GM18499 (cell line): ENCODE measurements around the gene GAS6.

Experiments used
- ATAC-seq: cut with Tn5 transposase; IDR thresholded peaks from one replicate; pipeline ENCODE4 v1.9.1; 2021; ENCODE audit warnings: moderate number of reproducible peaks; ENCODE audit not compliant: insufficient read depth, unreplicated experiment

Gene GAS6

GRCh38 chr13:113813070-113813748 is 50.7 kb downstream of the GAS6 start:
- ATAC-seq = no peak

GRCh38 chr13:113812178-113813040 is 51.5 kb downstream of the GAS6 start:
- ATAC-seq = no peak

- no peak for ATAC-seq
These were observed 52.6 kb downstream of the GAS6 start for GRCh38 chr13:113811081-113811928.

- no peak for ATAC-seq
These were observed 53.2 kb downstream of the GAS6 start for GRCh38 chr13:113810640-113811039.

- ATAC-seq = no peak
These were observed 53.9 kb downstream of the GAS6 start for GRCh38 chr13:113809934-113810333.

- no peak for ATAC-seq
These were observed 55.6 kb downstream of the GAS6 start for GRCh38 chr13:113808058-113808834.

- ATAC-seq = no peak
These were observed 57.4 kb downstream of the GAS6 start for GRCh38 chr13:113806526-113806925.

- ATAC-seq = no peak
These were observed 57.8 kb downstream of the GAS6 start for GRCh38 chr13:113806104-113806471.

GRCh38 chr13:113805431-113806103 is 58.3 kb downstream of the GAS6 start:
- ATAC-seq = no peak

- ATAC-seq = no peak
These were observed 59.0 kb downstream of the GAS6 start for GRCh38 chr13:113804703-113805430.

- ATAC-seq = no peak
These were observed 59.7 kb downstream of the GAS6 start for GRCh38 chr13:113804017-113804702.

- no peak for ATAC-seq
These were observed 60.4 kb downstream of the GAS6 start for GRCh38 chr13:113803409-113804016.

- no peak for ATAC-seq
These were observed 61.1 kb downstream of the GAS6 start for GRCh38 chr13:113802761-113803160.

- ATAC-seq = no peak
These were observed 61.8 kb downstream of the GAS6 start for GRCh38 chr13:113802090-113802531.

- no peak for ATAC-seq
These were observed 62.5 kb downstream of the GAS6 start for GRCh38 chr13:113801289-113801961.

- ATAC-seq = no peak
These were observed 63.3 kb downstream of the GAS6 start for GRCh38 chr13:113800576-113800926.

- no peak for ATAC-seq
These were observed 65.6 kb downstream of the GAS6 start for GRCh38 chr13:113798200-113798811.
